Activated CD8-positive, alpha-beta T cell treated with anti-CD3 and anti-CD28 coated beads, Interleukin-2, amount 10 ng/mL, durations not matched to agents 7 days and 5 days (primary cell): ENCODE results near the gene GLP1R. TPM values are rescaled to one million over a fixed set of nuclear protein-coding genes. Genes with fewer than 3 reads are reported as not detected.

Experiments
- ATAC-seq: fragments of 150-1000 bp; cut with Tn5 transposase; one replicate; pipeline ENCODE4 v1.10.0; 2021; ENCODE audit warnings: moderate library complexity
- CTCF ChIA-PET: fragments of 350-600 bp; sonication (Branson Sonifier 250); formaldehyde crosslinking; loops from one replicate; lab custom pipeline; 2021; ENCODE audit warnings: antibody characterized with exemption; lab: Charles Lee
- POLR2A ChIA-PET: fragments of 350-600 bp; sonication (Branson Sonifier 250); formaldehyde crosslinking; loops from one replicate; lab custom pipeline; 2021; ENCODE audit warnings: antibody characterized with exemption; lab: Charles Lee
- DNase-seq: peaks from one replicate; pipeline ENCODE4 v3.0.0-alpha.2; 2020
- H3K27ac Mint-ChIP-seq: one replicate; pipeline ENCODE4 v1.8.0; 2021; ENCODE audit warnings: mild to moderate bottlenecking, mixed read lengths
- H3K27me3 Mint-ChIP-seq: one replicate; pipeline ENCODE4 v1.8.0; 2021; ENCODE audit warnings: low read depth, mixed read lengths
- H3K36me3 Mint-ChIP-seq: one replicate; pipeline ENCODE4 v1.8.0; 2021; ENCODE audit warnings: low read depth, mixed read lengths
- H3K4me1 Mint-ChIP-seq: one replicate; pipeline ENCODE4 v1.8.0; 2021; ENCODE audit warnings: low read depth, mixed read lengths
- H3K4me3 Mint-ChIP-seq: one replicate; pipeline ENCODE4 v1.8.0; 2021; ENCODE audit warnings: mild to moderate bottlenecking, mixed read lengths
- H3K9me3 Mint-ChIP-seq: one replicate; pipeline ENCODE4 v1.8.0; 2022; ENCODE audit warnings: mixed read lengths; ENCODE audit not compliant: insufficient read depth
- total RNA-seq, 2 experiments: library from RNA; stranded (reverse); gene quantifications; one replicate each; pipeline ENCODE4 v1.2.3, GENCODE V29; 2021

Gene GLP1R
- total RNA-seq, 2 experiments from 2014 or later: not detected

GRCh38 chr6:39020136-39020535 lies 28.4 kb upstream of the GLP1R start:
- CTCF ChIA-PET: interaction anchor here (1.0 kb wide), 1 partner anchor 9 kb away, joined by 3 read pairs; no protein-coding TSS in a partner anchor
- H3K4me1 Mint-ChIP-seq: no peaks in the 10 kb centered on the region
- DNase-seq: no peak
- no peaks in the 10 kb centered on the region for H3K9me3 Mint-ChIP-seq
- POLR2A ChIA-PET: no interaction called here
- H3K27me3 Mint-ChIP-seq: peaks cover 4% of the 10 kb centered on the region
- ATAC-seq: no peak
- H3K27ac Mint-ChIP-seq: no peak overlapping the region
- H3K4me3 Mint-ChIP-seq: no peak overlapping the region
- no peaks in the 10 kb centered on the region for H3K36me3 Mint-ChIP-seq

- no peaks in the 10 kb centered on the region for H3K9me3 Mint-ChIP-seq
- peaks cover 8% of the 10 kb centered on the region for H3K27me3 Mint-ChIP-seq
- no peak overlapping the region for H3K27ac Mint-ChIP-seq
- no peaks in the 10 kb centered on the region for H3K36me3 Mint-ChIP-seq
- H3K4me3 Mint-ChIP-seq: no peak overlapping the region
- ATAC-seq (no peak), DNase-seq (no peak)
- CTCF ChIA-PET: interaction anchor here (0.9 to 1.8 kb wide), 3 partner anchors 8 to 30 kb away, joined by 3 to 4 read pairs (median 4); no protein-coding TSS in a partner anchor
- POLR2A ChIA-PET: no interaction called here
- no peaks in the 10 kb centered on the region for H3K4me1 Mint-ChIP-seq
Measured at GRCh38 chr6:39021041-39021440, 27.5 kb upstream of the GLP1R start.

GRCh38 chr6:39021779-39022178 lies 26.8 kb upstream of the GLP1R start:
- no peak overlapping the region for H3K27ac Mint-ChIP-seq
- H3K27me3 Mint-ChIP-seq: peaks cover 12% of the 10 kb centered on the region
- DNase-seq (no peak), ATAC-seq (no peak)
- POLR2A ChIA-PET: no interaction called here
- no peak overlapping the region for H3K4me3 Mint-ChIP-seq
- H3K9me3 Mint-ChIP-seq: no peaks in the 10 kb centered on the region
- no peaks in the 10 kb centered on the region for H3K4me1 Mint-ChIP-seq
- H3K36me3 Mint-ChIP-seq: no peaks in the 10 kb centered on the region
- CTCF ChIA-PET: interaction anchor here (0.9 to 1.8 kb wide), 2 partner anchors 26 to 29 kb away, joined by 4 read pairs; no protein-coding TSS in a partner anchor

GRCh38 chr6:39026175-39026574 lies 22.4 kb upstream of the GLP1R start:
- H3K27ac Mint-ChIP-seq: no peak overlapping the region
- POLR2A ChIA-PET: interaction anchor here (0.6 kb wide), 1 partner anchor 1121 kb away, joined by 3 read pairs; no protein-coding TSS in a partner anchor
- H3K4me3 Mint-ChIP-seq: no peak overlapping the region
- H3K9me3 Mint-ChIP-seq: no peaks in the 10 kb centered on the region
- peaks cover 24% of the 10 kb centered on the region for H3K27me3 Mint-ChIP-seq
- H3K4me1 Mint-ChIP-seq: no peaks in the 10 kb centered on the region
- H3K36me3 Mint-ChIP-seq: no peaks in the 10 kb centered on the region
- DNase-seq (no peak), ATAC-seq (no peak)
- CTCF ChIA-PET: interaction anchor here (0.7 to 1.7 kb wide), 4 partner anchors 10 to 283 kb away, joined by 3 to 5 read pairs (median 4); no protein-coding TSS in a partner anchor

- ChIA-PET POLR2A (no interaction called here), CTCF (interaction anchor here (0.8 to 2.1 kb wide), 6 partner anchors 9 to 157 kb away, joined by 3 to 6 read pairs (median 4); no protein-coding TSS in a partner anchor)
- DNase-seq: peak; percentile 62
- no peak overlapping the region for H3K27ac Mint-ChIP-seq
- no peaks in the 10 kb centered on the region for H3K36me3 Mint-ChIP-seq
- H3K4me3 Mint-ChIP-seq: no peak overlapping the region
- H3K27me3 Mint-ChIP-seq: peaks cover 46% of the 10 kb centered on the region
- ATAC-seq: no peak
- no peaks in the 10 kb centered on the region for H3K4me1 Mint-ChIP-seq
- H3K9me3 Mint-ChIP-seq: no peaks in the 10 kb centered on the region
Measured at GRCh38 chr6:39029156-39030011, 19.2 kb upstream of the GLP1R start.

- H3K9me3 Mint-ChIP-seq: no peaks in the 10 kb centered on the region
- peaks cover 41% of the 10 kb centered on the region for H3K27me3 Mint-ChIP-seq
- no peak overlapping the region for H3K4me3 Mint-ChIP-seq
- CTCF ChIA-PET: no interaction called here
- no peaks in the 10 kb centered on the region for H3K4me1 Mint-ChIP-seq
- DNase-seq (no peak), ATAC-seq (no peak)
- POLR2A ChIA-PET: no interaction called here
- H3K27ac Mint-ChIP-seq: no peak overlapping the region
- no peaks in the 10 kb centered on the region for H3K36me3 Mint-ChIP-seq
Measured at GRCh38 chr6:39035681-39036080, 12.9 kb upstream of the GLP1R start.

- Mint-ChIP-seq H3K27me3 (peaks cover 39% of the 10 kb centered on the region), H3K4me1 (no peaks in the 10 kb centered on the region), H3K27ac (no peak overlapping the region), H3K36me3 (no peaks in the 10 kb centered on the region), H3K4me3 (no peak overlapping the region), H3K9me3 (no peaks in the 10 kb centered on the region)
- ATAC-seq (no peak), DNase-seq (no peak)
- CTCF ChIA-PET: interaction anchor here (0.8 kb wide), 1 partner anchor 56 kb away, joined by 4 read pairs; no protein-coding TSS in a partner anchor
- POLR2A ChIA-PET: interaction anchor here (0.9 kb wide), 1 partner anchor 19 kb away, joined by 3 read pairs; no protein-coding TSS in a partner anchor
Measured at GRCh38 chr6:39037082-39037508, 11.5 kb upstream of the GLP1R start.

GRCh38 chr6:39037707-39038106 lies 10.9 kb upstream of the GLP1R start:
- H3K4me1 Mint-ChIP-seq: no peaks in the 10 kb centered on the region
- no peaks in the 10 kb centered on the region for H3K9me3 Mint-ChIP-seq
- POLR2A ChIA-PET: no interaction called here
- DNase-seq: no peak
- H3K27ac Mint-ChIP-seq: no peak overlapping the region
- no peaks in the 10 kb centered on the region for H3K36me3 Mint-ChIP-seq
- no peak overlapping the region for H3K4me3 Mint-ChIP-seq
- CTCF ChIA-PET: no interaction called here
- no peak for ATAC-seq
- peaks cover 34% of the 10 kb centered on the region for H3K27me3 Mint-ChIP-seq

GRCh38 chr6:39040080-39040673 lies 8.4 kb upstream of the GLP1R start:
- ATAC-seq (no peak), DNase-seq (no peak)
- H3K27me3 Mint-ChIP-seq: peaks cover 20% of the 10 kb centered on the region
- H3K27ac Mint-ChIP-seq: no peak overlapping the region
- no peaks in the 10 kb centered on the region for H3K9me3 Mint-ChIP-seq
- H3K4me3 Mint-ChIP-seq: no peak overlapping the region
- ChIA-PET POLR2A (interaction anchor here (0.7 kb wide), 1 partner anchor 44 kb away, joined by 3 read pairs; no protein-coding TSS in a partner anchor), CTCF (interaction anchor here (0.9 kb wide), 1 partner anchor 11 kb away, joined by 3 read pairs; no protein-coding TSS in a partner anchor)
- no peaks in the 10 kb centered on the region for H3K36me3 Mint-ChIP-seq
- H3K4me1 Mint-ChIP-seq: no peaks in the 10 kb centered on the region

GRCh38 chr6:39041072-39041471 lies 7.5 kb upstream of the GLP1R start:
- H3K27me3 Mint-ChIP-seq: peaks cover 14% of the 10 kb centered on the region
- POLR2A ChIA-PET: no interaction called here

GRCh38 chr6:39043776-39044175 lies 4.8 kb upstream of the GLP1R start:
- no peaks in the 10 kb centered on the region for H3K4me1 Mint-ChIP-seq
- no peak overlapping the region for H3K27ac Mint-ChIP-seq
- H3K36me3 Mint-ChIP-seq: no peaks in the 10 kb centered on the region
- peaks cover 16% of the 10 kb centered on the region for H3K27me3 Mint-ChIP-seq
- ATAC-seq (no peak), DNase-seq (no peak)
- CTCF ChIA-PET: no interaction called here
- no peak overlapping the region for H3K4me3 Mint-ChIP-seq
- POLR2A ChIA-PET: no interaction called here
- no peaks in the 10 kb centered on the region for H3K9me3 Mint-ChIP-seq

More at GRCh38 chr6:39041072-39041471, 7.5 kb upstream of the GLP1R start:
- Mint-ChIP-seq H3K27ac (no peak overlapping the region), H3K36me3 (no peaks in the 10 kb centered on the region), H3K9me3 (no peaks in the 10 kb centered on the region), H3K4me1 (no peaks in the 10 kb centered on the region), H3K4me3 (no peak overlapping the region)
- DNase-seq (no peak), ATAC-seq (no peak)
- CTCF ChIA-PET: no interaction called here
